ENCODE measurements around the gene AGRP.
A peak's percentile ranks its signal among the peaks of the same experiment; 100 is the strongest.

GRCh38 chr16:67514382-67514828 is 31.1 kb upstream of the AGRP start:
- TF ChIP-seq CTCF (IDR thresholded peaks at IDR 0.05): peak; percentile 11 to 69 (median 56)
- TF ChIP-seq POLR2AphosphoS5 (IDR thresholded peaks at IDR 0.05): peak; percentile 31
